GM19395 (cell line): ENCODE results near the gene SETBP1.

ENCODE experiments used
- ATAC-seq: cut with Tn5 transposase; IDR thresholded peaks from one replicate; pipeline ENCODE4 v1.9.1; 2021; ENCODE audit warnings: mild to moderate bottlenecking, moderate library complexity; ENCODE audit not compliant: unreplicated experiment

Gene SETBP1

GRCh38 chr18:44702594-44702993, 21.9 kb downstream of the SETBP1 start:
- ATAC-seq, result no peak

GRCh38 chr18:44704135-44704789, 23.6 kb downstream of the SETBP1 start:
- no peak for ATAC-seq

DNA sequence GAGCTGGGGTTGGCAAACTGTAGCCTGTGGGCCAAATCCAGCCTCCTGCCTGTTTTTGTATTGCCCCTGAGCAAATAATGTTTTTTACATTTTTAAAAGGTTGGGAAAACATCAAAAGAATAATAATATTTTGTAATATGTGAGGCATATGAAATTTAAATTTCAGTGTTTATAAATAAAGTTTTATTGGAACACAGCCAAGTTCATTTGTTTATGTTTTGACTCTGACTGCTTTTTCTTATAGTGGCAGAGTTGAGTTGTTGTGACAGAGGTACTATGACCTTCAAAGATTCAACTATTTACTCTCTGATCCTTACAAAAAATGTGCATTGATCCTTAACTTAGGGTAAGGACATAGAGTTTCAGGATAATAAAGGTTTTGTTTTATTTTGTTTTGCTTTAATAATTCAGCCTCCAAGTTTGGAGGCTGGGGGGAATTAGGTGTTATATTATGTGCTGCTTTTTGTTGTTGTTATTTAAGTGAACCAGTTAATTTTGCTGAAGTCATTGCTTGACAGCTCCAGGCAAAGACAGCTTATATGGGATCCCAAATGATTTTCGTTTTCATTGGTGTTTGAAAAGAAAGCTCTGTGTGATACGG, 24.5 kb downstream of the SETBP1 start:
- ATAC-seq, result no peak

DNA sequence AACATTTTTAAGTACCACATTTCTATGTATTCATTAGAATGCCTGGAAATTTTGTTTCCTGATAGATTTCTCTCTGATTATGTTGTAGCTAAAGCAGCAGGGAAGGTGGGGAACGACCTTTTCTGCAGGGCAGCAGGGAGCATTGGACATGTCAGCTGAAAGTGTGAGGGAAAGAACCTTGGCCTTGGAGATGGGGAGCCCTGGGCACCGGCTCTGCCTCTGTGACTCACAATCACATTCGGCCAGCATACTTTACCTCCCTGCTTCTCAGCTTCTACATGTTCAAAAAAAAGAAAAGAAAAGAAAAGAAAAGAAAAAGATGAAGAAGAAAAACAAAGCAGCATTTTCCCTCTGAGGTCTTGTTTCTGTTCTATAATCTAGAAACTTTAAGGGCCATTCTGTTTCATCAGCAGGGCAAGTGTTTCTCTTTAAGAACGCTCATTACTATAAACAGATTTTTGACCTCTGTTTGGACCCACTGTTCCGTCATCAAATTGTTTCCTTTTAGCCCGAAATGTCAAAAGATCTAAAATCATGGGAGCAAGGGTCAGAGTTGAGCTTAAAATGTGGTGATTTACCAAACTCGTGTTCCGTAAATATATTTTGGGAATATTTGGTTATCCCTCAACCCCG, 27.9 kb downstream of the SETBP1 start:
- ATAC-seq, result no peak

DNA sequence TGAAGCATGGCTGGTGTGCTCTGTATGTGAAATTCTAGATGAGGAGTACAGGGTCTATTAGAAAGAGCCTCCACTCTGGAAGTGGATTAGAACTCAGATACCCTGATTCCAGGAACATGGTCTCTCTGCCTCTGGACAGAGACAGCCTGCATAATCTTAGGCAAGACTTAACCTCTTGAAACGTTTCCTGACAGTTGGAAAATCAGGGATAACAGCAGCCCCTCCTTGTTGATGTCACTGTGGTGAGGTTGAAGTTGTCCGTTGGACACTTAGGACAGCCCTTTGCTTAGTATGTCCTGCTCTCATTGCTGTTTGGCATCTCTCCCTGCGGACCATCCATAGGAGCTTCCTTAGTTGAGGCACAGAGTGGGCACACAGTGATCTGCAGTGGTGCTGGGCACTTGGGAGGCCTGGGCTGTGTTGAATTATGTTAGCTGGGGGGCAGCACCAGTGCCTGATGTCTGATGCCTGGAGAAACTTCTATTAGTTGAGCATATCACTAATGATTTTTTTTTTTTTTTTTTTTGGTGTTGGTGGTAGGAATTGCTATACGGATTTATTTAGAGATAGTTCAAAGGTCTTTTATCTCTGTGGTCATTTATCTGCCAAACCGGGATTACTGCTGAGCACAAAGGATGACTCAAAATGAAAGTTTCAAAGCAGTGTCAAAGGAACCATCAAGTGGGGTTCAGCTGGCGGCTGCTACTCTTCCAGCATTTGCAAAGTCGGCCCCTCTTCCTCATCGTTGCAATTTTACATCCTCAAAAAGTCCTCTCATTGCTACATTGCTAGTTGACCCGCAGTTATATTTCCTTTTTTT, 28.8 kb downstream of the SETBP1 start:
- peak; percentile 96 for ATAC-seq

GRCh38 chr18:44710931-44711330, 30.2 kb downstream of the SETBP1 start:
- ATAC-seq, result no peak

- no peak for ATAC-seq
Measured at GRCh38 chr18:44712025-44712424, 31.3 kb downstream of the SETBP1 start.

DNA sequence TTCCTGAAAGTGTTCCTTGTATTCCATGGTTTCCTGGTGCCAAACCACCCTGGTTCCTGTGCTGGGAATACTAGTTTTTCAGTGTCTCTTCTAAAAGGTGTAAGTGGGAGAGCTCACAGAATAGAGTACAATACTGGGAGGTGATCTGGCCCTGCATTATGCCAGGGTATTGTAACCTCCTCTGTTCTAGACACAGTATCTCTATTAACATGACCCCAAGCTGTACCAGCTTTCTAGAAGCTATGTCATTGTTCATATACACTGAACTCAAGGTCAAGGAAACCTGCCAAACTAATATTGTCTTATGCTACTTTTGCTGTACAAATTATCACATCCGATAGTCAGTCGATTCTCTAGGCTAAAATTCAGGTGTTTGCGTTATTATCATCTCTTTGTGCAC, 32.7 kb downstream of the SETBP1 start:
- no peak for ATAC-seq

- ATAC-seq, result no peak
Measured at GRCh38 chr18:44714376-44714775, 33.7 kb downstream of the SETBP1 start.

DNA sequence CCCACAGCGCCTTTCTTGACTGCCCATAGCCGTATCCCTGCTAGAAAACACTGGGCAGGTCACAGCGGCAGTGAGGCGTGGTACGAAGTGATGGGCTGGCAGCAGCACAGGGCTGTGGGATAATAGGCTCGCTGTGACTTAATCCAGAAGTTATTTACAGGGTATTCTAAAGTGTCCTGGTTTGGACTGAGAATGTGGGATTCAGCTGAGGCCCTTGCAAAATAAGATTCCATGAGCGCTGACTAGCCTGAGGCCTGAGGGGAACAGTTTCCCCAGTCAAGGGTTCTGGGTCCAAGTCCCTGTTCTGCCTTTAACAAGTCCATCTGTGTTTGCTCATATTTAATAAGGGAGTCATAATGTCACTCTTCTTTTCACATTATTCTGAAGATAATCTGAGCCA, 34.6 kb downstream of the SETBP1 start:
- no peak for ATAC-seq

DNA sequence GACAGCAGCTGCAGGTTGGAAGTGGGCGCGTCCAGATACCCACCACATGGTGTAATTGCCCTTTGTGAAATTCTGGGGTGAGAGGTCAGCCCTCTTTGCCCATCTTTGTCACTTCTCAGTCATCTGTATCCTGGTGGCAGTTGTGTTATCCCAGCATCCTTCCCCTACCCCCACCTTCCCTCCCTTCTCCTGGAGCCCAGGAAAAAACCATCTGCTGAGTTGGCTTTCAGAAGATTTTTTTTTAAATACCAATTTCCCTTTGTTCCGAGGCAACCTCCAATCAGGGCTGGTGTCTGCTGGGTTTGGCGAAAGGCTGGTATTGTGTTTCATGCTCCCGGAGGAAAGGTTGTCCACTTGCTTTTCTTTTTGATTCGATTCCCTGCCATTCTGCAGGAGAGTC, 35.2 kb downstream of the SETBP1 start:
- ATAC-seq, result no peak

GRCh38 chr18:44716697-44717163, 36.0 kb downstream of the SETBP1 start:
- ATAC-seq, result no peak

DNA sequence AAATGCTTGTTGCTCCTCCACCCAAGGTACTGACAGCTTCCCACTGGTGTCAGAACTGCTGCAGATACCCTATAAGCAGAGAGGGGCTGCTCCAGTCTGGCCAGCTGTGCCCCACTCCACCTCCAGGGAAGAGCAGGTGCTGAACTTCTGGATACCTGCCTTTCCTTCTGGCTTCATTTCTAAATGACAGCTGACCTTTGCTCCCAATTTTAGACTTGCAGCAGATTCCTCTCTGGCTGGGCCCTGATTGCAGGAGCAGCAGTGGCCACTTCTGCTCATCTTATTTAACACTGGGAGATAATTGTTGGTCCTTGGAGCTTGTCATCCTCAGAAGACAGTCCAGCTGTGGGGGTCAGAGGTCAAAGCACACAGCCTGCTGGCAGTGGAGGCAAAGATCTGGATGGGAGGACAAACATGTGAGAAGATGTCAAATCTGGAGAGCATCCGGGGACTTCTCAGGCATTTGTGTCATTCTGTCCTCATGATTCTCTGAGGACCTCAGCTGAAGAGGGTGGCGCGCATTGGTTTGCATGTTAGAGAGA, 38.9 kb downstream of the SETBP1 start:
- no peak for ATAC-seq

GRCh38 chr18:44721748-44722147, 41.1 kb downstream of the SETBP1 start:
- ATAC-seq, result peak; percentile 45

DNA sequence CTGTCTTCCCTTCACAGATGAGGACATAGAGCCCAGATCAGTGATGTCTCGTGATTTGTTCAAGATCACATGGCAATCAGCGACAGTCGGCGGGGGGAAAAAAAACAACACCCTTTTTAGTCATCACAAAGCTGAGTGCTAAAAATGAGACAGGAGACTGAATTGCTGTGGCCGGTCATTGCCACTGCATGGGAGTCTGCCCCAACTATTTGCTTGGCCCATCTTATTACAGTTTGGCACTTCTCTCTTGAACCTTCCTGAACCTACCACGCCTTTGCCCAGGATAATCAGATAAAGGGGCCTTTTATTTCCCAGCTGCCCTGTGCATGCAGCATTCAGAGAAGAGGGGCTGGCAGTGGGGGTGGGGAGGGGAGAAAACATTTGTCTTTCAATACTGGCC, 42.7 kb downstream of the SETBP1 start:
- peak; percentile 32 for ATAC-seq

DNA sequence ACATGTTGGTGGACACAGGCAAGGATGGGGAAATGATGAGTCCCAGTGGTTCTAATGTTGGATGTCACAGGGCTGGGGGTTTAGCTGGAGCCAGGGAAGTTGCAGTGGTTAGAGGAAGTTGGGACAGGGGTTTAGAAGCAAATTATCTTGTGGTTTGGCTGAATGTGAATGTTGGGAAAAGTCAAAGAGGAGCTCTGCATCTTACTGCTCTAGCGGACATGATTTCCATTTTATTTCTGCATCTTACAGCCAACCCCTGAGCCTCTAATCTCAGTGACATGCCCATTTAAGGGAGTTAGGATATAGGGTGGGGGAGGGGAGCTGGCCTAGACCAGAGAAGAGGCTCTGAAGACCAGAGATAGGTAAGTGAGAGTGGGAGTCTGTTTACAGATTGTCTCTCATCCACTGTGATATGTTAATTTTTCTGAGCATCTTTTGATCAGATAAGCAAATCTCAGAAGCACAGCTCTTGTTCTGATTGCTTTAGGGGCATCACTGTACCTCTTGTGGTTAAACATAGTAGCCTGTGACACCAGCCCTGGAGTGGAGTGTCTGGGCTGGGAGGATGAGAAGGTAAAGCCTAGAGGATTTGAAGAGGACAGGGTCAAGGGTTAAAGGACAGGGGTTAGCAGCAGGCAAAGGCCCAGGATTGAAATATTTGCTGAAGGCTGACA, 43.6 kb downstream of the SETBP1 start:
- ATAC-seq, result no peak

DNA sequence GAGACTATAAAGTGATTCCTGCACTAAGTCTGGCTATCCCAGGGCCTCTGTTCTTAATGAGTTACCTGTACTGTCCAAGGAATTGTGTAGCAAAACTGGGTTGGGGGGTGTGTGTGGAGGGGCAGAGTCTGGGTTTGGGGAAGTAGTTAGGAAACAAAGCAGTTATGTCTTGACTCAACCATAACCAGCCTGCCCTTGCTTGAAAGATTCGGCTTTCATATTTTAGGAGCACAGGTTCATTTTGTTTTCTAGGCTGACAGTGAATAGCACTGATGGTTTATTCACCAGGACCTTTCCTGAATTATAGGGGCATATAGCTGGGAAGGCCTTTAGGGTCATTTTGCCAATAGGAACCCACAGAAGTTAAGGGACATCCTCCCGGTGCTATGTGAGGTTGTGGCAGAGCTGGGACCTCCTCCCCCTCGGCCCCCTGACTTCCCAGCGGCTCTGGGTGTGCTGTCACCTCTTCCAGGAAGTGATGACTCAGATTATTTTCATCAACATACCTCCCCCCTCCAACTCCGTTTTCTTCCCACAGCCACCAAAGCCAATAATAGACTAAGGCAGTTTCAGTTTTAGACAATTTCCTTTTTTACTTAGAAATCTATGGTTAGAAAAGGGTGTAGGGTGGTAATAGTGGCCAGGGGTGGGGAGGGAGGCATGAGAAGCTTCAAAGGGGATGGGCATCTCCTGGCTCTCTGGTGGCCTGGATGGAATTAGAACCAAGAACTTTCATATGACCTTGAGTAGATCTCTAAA, 44.8 kb downstream of the SETBP1 start:
- peak; percentile 70 for ATAC-seq

DNA sequence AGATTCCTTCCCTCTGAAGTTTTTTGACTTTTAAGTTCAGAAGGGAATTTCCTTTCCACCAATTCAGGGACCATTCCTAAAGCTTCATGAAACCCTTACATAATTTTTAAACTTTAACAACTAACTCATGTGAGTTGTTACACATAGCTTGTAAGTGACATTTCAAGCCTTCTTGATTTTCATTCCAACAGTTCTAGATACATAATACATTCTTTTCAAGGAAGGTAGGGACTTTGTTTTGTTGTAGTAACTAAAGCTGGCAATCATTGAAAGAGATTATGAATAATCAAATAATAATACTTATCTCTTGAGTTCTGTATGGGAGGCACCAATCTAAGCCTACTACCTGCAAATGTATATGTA, 45.4 kb downstream of the SETBP1 start:
- ATAC-seq, result no peak

GRCh38 chr18:44727291-44727690, 46.6 kb downstream of the SETBP1 start:
- no peak for ATAC-seq

DNA sequence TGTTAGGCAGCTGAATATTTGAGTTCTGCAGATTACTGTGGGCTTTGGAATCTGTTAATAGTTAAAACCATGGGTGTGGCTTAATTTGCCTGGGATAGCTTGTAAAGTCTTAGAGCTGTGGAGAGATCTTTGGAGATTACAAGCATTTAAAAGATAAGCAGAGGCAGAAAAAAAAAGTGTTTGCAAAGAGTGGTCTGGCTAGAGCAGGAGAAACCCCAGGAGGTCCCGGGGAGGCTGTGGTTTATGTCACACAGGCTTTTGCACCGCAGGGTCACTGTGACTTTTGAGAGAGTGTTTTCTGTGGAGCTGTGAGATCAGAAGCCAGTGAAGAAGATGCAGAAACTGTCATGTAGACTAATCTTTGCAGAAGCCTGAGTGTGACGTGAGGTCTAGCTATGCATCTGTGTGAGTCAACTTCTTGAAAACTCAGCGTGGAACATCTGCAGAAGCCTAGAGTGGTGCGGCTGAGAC, 49.0 kb downstream of the SETBP1 start:
- ATAC-seq, result no peak
